HEK293 (cell line): ENCODE measurements around the gene PITHD1.

Experiments
- CTCF ChIP-seq: fragments of 450-650 bp; formaldehyde crosslinking; IDR thresholded peaks from 2 replicates; pipeline ENCODE4 v1.5.1; 2016; ENCODE audit warnings: missing biosample characterization, missing genetic modification characterization
- KLF9 ChIP-seq: fragments of 450-650 bp; formaldehyde crosslinking; IDR thresholded peaks from 2 replicates; pipeline ENCODE4 v1.5.1; 2016; ENCODE audit warnings: missing biosample characterization, missing genetic modification characterization, low read depth
- TSHZ1 ChIP-seq: fragments of 450-650 bp; formaldehyde crosslinking; IDR thresholded peaks from 2 replicates; pipeline ENCODE4 v1.5.1; 2016; ENCODE audit warnings: missing biosample characterization, missing genetic modification characterization, borderline replicate concordance
- ZNF133 ChIP-seq: fragments of 450-650 bp; formaldehyde crosslinking; IDR thresholded peaks from 2 replicates; pipeline ENCODE4 v1.5.1; 2016; ENCODE audit warnings: missing biosample characterization, missing genetic modification characterization
- ZNF146 ChIP-seq: fragments of 450-650 bp; formaldehyde crosslinking; IDR thresholded peaks from 2 replicates; pipeline ENCODE4 v1.5.1; 2016; ENCODE audit warnings: missing biosample characterization, missing genetic modification characterization
- ZNF350 ChIP-seq: fragments of 450-650 bp; formaldehyde crosslinking; IDR thresholded peaks from 2 replicates; pipeline ENCODE4 v1.5.0; 2017; ENCODE audit warnings: missing biosample characterization, mild to moderate bottlenecking, missing genetic modification characterization
- ZNF501 ChIP-seq: fragments of 450-650 bp; formaldehyde crosslinking; IDR thresholded peaks from 2 replicates; pipeline ENCODE4 v1.5.1; 2016; ENCODE audit warnings: missing biosample characterization, missing genetic modification characterization
- ZNF626 ChIP-seq: fragments of 450-650 bp; sonication (Bioruptor Pico); formaldehyde crosslinking; IDR thresholded peaks from 2 replicates; pipeline ENCODE4 v1.5.1; 2018; ENCODE audit warnings: missing biosample characterization, missing genetic modification characterization, inconsistent platforms
- ZNF658 ChIP-seq: fragments of 450-650 bp; formaldehyde crosslinking; IDR thresholded peaks from 2 replicates; pipeline ENCODE4; 2016; ENCODE audit warnings: missing biosample characterization, missing genetic modification characterization
- ZNF777 ChIP-seq: fragments of 450-650 bp; formaldehyde crosslinking; IDR thresholded peaks from 2 replicates; pipeline ENCODE4 v1.5.1; 2017; ENCODE audit warnings: missing biosample characterization, missing genetic modification characterization, borderline replicate concordance
- TF ChIP-seq, protein P1 (sequence below): fragments of 450-650 bp; formaldehyde crosslinking; IDR thresholded peaks from 2 replicates; pipeline ENCODE4 v1.5.1; 2016; ENCODE audit warnings: missing biosample characterization, missing genetic modification characterization
- TF ChIP-seq, protein P2 (sequence below): fragments of 450-650 bp; formaldehyde crosslinking; IDR thresholded peaks from 2 replicates; pipeline ENCODE4 v1.5.1; 2016; ENCODE audit warnings: missing biosample characterization, missing genetic modification characterization

GRCh38 chr1:23806280-23806679 is 28.1 kb downstream of the PITHD1 start:
- TF ChIP-seq ZNF777 (tag by site-specific recombination) (no peak), CTCF (tag by site-specific recombination) (no peak), ZNF658 (tag by site-specific recombination) (no peak), ZNF501 (tag by site-specific recombination) (no peak), ZNF626 (tag by site-specific recombination) (no peak), TSHZ1 (tag by site-specific recombination) (no peak), ZNF146 (tag by site-specific recombination) (no peak), KLF9 (tag by site-specific recombination) (no peak), ZNF350 (tag by site-specific recombination) (no peak), ZNF133 (tag by site-specific recombination) (no peak)
- TF ChIP-seq, protein P1, sequence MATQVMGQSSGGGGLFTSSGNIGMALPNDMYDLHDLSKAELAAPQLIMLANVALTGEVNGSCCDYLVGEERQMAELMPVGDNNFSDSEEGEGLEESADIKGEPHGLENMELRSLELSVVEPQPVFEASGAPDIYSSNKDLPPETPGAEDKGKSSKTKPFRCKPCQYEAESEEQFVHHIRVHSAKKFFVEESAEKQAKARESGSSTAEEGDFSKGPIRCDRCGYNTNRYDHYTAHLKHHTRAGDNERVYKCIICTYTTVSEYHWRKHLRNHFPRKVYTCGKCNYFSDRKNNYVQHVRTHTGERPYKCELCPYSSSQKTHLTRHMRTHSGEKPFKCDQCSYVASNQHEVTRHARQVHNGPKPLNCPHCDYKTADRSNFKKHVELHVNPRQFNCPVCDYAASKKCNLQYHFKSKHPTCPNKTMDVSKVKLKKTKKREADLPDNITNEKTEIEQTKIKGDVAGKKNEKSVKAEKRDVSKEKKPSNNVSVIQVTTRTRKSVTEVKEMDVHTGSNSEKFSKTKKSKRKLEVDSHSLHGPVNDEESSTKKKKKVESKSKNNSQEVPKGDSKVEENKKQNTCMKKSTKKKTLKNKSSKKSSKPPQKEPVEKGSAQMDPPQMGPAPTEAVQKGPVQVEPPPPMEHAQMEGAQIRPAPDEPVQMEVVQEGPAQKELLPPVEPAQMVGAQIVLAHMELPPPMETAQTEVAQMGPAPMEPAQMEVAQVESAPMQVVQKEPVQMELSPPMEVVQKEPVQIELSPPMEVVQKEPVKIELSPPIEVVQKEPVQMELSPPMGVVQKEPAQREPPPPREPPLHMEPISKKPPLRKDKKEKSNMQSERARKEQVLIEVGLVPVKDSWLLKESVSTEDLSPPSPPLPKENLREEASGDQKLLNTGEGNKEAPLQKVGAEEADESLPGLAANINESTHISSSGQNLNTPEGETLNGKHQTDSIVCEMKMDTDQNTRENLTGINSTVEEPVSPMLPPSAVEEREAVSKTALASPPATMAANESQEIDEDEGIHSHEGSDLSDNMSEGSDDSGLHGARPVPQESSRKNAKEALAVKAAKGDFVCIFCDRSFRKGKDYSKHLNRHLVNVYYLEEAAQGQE = no peak
- TF ChIP-seq, protein P2, sequence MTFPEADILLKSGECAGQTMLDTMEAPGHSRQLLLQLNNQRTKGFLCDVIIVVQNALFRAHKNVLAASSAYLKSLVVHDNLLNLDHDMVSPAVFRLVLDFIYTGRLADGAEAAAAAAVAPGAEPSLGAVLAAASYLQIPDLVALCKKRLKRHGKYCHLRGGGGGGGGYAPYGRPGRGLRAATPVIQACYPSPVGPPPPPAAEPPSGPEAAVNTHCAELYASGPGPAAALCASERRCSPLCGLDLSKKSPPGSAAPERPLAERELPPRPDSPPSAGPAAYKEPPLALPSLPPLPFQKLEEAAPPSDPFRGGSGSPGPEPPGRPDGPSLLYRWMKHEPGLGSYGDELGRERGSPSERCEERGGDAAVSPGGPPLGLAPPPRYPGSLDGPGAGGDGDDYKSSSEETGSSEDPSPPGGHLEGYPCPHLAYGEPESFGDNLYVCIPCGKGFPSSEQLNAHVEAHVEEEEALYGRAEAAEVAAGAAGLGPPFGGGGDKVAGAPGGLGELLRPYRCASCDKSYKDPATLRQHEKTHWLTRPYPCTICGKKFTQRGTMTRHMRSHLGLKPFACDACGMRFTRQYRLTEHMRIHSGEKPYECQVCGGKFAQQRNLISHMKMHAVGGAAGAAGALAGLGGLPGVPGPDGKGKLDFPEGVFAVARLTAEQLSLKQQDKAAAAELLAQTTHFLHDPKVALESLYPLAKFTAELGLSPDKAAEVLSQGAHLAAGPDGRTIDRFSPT (tag by site-specific recombination) = no peak
